Cardiac muscle cell (in vitro differentiated cells and primary cell): ENCODE measurements around the gene C16orf89. TPM values are rescaled to one million over a fixed set of nuclear protein-coding genes. Genes with fewer than 3 reads are reported as not detected.

Experiments
- DNase-seq, 2 donors: peaks; one replicate each; pipeline versions ENCODE4 v3.0.0 to v3.0.0-alpha.2; 2010 to 2017; ENCODE audit warnings: low read depth in 1 of 2, low spot score in 1 of 2
- H3K27ac ChIP-seq: fragments of 200-600 bp; sonication (generic); 2 replicates; pipeline ENCODE4 v1.5.1; 2016
- H3K27me3 ChIP-seq: fragments of 200-600 bp; sonication (generic); 2 replicates; pipeline ENCODE4 v1.6.0; 2016; ENCODE audit warnings: control low read depth
- H3K36me3 ChIP-seq: fragments of 200-600 bp; sonication (generic); 2 replicates; pipeline ENCODE4 v1.5.1; 2016; ENCODE audit warnings: control low read depth
- H3K4me1 ChIP-seq: fragments of 200-600 bp; sonication (generic); 2 replicates; pipeline ENCODE4 v1.8.1; 2017; ENCODE audit warnings: low read depth, mild to moderate bottlenecking, mixed run types
- H3K4me3 ChIP-seq: fragments of 200-600 bp; sonication (generic); 2 replicates; pipeline ENCODE4 v1.5.1; 2016; ENCODE audit warnings: mild to moderate bottlenecking
- H3K9me3 ChIP-seq: fragments of 200-600 bp; sonication (generic); 2 replicates; pipeline ENCODE4 v1.5.1; 2017; ENCODE audit warnings: low read depth, mild to moderate bottlenecking, control low read depth
- polyA plus RNA-seq: library from polyadenylated mRNA; unstranded; fragments of >200 nt; fragmentation: Nextera tagmentation; extraction: Ambion mirVana; gene quantifications from 2 replicates; pipeline ENCODE4 v1.2.1, GENCODE V29; 2016
- total RNA-seq: library from RNA; depleted of rRNA; stranded (reverse); fragments of >200 nt; gene quantifications from 2 replicates; pipeline ENCODE4 v1.2.3, GENCODE V29; 2016
- TF ChIP-seq, protein P1 (sequence below): IDR thresholded peaks from 2 replicates; pipeline ENCODE4 v1.5.1; 2012; ENCODE audit warnings: low read depth, mild to moderate bottlenecking, low read length

C16orf89 gene
- total and polyA plus RNA-seq, 2 experiments from 2014 or later: 0.62 TPM; not detected in 1

DNA sequence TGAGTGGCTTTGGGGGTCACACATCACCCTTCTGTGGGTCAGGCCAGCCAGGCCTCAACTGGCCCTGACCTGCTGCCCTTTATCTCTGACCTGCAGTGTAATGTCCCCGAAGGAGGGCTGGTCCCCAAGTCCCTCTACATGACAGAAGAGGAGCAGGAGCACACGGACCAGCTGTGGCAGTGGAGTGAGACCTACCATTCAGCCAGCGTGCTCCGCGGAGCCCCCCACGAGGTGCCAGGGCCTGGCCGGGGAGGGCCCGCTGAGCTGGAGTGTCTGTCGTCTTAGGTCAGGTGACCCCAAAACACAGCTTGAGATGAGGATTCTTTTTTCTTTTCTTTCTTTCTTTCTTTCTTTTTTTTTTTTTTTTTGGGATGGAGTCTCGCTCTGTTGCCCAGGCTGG is 58.5 kb downstream of the C16orf89 start:
- no peak for DNase-seq
- Histone ChIP-seq H3K4me1 (peaks cover 9% of the 10 kb centered on the region), H3K9me3 (no peaks in the 10 kb centered on the region), H3K27ac (no peak overlapping the region), H3K27me3 (no peaks in the 10 kb centered on the region), H3K4me3 (no peak overlapping the region), H3K36me3 (no peaks in the 10 kb centered on the region)
- TF ChIP-seq, protein P1, sequence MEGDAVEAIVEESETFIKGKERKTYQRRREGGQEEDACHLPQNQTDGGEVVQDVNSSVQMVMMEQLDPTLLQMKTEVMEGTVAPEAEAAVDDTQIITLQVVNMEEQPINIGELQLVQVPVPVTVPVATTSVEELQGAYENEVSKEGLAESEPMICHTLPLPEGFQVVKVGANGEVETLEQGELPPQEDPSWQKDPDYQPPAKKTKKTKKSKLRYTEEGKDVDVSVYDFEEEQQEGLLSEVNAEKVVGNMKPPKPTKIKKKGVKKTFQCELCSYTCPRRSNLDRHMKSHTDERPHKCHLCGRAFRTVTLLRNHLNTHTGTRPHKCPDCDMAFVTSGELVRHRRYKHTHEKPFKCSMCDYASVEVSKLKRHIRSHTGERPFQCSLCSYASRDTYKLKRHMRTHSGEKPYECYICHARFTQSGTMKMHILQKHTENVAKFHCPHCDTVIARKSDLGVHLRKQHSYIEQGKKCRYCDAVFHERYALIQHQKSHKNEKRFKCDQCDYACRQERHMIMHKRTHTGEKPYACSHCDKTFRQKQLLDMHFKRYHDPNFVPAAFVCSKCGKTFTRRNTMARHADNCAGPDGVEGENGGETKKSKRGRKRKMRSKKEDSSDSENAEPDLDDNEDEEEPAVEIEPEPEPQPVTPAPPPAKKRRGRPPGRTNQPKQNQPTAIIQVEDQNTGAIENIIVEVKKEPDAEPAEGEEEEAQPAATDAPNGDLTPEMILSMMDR: no peak

DNA sequence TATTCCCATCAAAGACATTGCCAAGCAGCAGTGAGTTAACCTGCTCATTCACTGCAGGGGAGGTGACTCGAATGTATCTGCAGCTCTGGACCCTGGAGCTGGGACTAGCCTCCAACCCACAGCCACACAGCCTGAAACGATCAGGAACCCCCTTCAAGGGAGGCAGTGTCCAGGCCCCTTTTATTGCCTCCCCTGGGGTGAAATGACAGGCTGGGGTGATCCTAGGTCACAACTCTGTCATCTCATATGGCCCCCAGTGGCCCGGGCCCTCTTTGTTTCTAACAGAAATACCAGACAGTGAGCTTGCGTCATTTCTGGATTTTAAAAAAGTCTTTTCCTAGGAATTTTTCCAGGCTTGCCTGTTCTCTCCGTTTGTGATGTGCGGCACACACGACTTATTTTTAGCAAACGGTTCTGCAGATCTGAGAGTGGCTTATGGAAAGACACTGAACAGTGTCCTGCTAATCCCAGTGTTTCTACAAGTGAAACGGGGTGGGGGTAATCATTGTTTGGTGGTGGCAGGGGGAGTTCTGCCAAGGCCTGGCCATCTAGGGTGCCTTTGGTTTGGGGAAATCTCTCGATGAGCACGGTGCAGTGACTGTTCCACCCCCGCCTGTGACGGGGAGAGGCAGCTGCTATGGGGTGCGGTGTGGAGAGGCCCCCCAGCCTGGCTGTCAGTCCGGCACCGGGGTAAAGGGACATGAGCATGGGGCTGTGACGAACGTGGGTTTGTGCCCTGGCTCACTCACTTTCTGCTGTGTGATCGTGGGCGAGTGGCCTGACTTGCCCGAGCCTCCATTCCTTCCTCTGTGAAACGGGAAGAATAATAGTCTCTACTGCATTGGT is 59.2 kb downstream of the C16orf89 start:
- Histone ChIP-seq H3K27ac (no peak overlapping the region), H3K27me3 (no peaks in the 10 kb centered on the region), H3K4me1 (peaks cover 9% of the 10 kb centered on the region), H3K9me3 (no peaks in the 10 kb centered on the region), H3K36me3 (no peaks in the 10 kb centered on the region), H3K4me3 (no peak overlapping the region)
- no peak for DNase-seq
- TF ChIP-seq, protein P1: no peak

DNA sequence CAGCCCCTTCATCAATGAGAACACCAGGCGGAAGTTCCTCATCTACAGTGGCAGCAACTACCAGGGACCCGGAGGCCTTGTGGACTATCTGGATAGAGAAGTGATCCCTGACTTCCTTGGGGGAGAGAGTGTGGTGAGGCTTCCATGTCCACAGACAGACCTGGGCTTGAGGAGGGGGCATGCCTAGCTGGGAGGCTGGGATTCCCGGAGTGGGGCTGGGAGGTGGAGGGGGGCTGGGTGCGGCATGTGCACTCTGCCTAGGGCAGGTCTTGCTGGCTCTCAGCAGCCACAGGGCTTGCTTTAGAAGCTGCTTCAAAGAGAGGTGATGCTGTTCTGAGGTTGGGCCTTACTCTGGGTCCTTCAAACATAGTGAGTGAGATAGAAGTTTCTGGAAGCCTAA is 59.8 kb downstream of the C16orf89 start:
- no peaks in the 10 kb centered on the region for H3K9me3 ChIP-seq
- H3K4me3 ChIP-seq: no peak overlapping the region
- no peaks in the 10 kb centered on the region for H3K36me3 ChIP-seq
- TF ChIP-seq, protein P1: no peak
- H3K4me1 ChIP-seq: peaks cover 9% of the 10 kb centered on the region
- no peak for DNase-seq
- H3K27ac ChIP-seq: no peak overlapping the region
- no peaks in the 10 kb centered on the region for H3K27me3 ChIP-seq

DNA sequence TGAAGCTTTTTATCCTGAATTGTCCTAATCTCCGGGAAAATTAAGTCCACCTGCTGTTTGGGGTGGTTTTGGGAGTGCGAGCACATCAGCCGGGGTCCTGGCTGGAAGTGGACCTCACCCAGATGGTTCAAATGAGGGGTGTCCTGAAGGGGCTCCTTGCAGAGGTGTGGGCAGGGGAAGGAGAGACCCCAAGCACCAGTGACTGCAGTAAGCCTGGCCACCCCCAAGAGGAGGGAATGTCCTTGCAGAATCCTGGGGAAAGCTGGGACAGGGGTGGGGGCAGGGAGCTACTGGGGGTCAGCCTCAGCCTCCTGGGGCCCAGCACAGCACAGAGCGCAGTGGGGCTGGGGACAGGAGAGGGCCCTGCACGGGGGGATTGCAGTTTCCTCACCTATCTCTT is 61.4 kb downstream of the C16orf89 start:
- Histone ChIP-seq H3K4me1 (peaks cover 9% of the 10 kb centered on the region), H3K4me3 (no peak overlapping the region), H3K27ac (no peak overlapping the region), H3K27me3 (no peaks in the 10 kb centered on the region), H3K9me3 (no peaks in the 10 kb centered on the region), H3K36me3 (no peaks in the 10 kb centered on the region)
- TF ChIP-seq, protein P1: no peak
- no peak for DNase-seq

DNA sequence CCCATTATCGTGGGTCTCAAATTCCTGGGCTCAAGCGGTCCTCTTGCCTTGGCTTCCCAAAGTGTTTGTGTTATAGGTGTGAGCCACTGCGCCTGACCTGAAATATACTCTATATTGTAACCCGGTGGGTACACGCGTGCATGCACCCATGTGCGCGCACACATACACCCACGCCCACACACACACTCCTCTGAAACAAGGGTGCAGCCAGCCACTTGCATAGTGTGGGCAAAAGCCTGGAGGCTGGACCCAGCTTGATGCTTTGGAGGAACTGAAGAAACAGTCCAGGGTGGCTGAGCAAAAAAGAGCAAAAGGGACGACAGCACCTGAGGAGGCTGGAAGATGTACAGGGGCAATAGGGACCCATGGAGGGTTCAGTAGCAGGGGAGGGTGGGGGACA is 61.9 kb downstream of the C16orf89 start:
- H3K4me3 ChIP-seq: no peak overlapping the region
- H3K36me3 ChIP-seq: no peaks in the 10 kb centered on the region
- peaks cover 9% of the 10 kb centered on the region for H3K4me1 ChIP-seq
- H3K27me3 ChIP-seq: no peaks in the 10 kb centered on the region
- H3K9me3 ChIP-seq: no peaks in the 10 kb centered on the region
- no peak for DNase-seq
- TF ChIP-seq, protein P1: no peak
- no peak overlapping the region for H3K27ac ChIP-seq
